Osteoblast (primary cell): ENCODE data around the gene FOXN4. TPM values are rescaled to one million over a fixed set of nuclear protein-coding genes. Genes with fewer than 3 reads are reported as not detected.
"Not testable (repeated sequence)": the region's sequence is repeated elsewhere in the genome, so short reads cannot be mapped to it uniquely, and the experiment has no call there.

ENCODE experiments used
- DNase-seq: peaks from one replicate; pipeline ENCODE4 v3.0.0; 2011; ENCODE audit warnings: low spot score, mixed read lengths; ENCODE audit not compliant: insufficient read length; ENCODE audit errors: missing footprints
- H2AFZ ChIP-seq: 2 replicates; pipeline ENCODE4 v1.6.0; 2011; ENCODE audit warnings: mild to moderate bottlenecking, low read length
- H3K27ac ChIP-seq: 2 replicates; pipeline ENCODE4 v1.5.1; 2011; ENCODE audit warnings: mild to moderate bottlenecking, low read depth, low read length, moderate library complexity
- H3K27me3 ChIP-seq: 2 replicates; pipeline ENCODE4 v1.6.0; 2012; ENCODE audit warnings: mild to moderate bottlenecking, control low read depth, inconsistent platforms, low read length, moderate library complexity; ENCODE audit not compliant: insufficient read depth
- H3K36me3 ChIP-seq: 2 replicates; pipeline ENCODE4 v1.5.1; 2011; ENCODE audit warnings: mild to moderate bottlenecking, low read length, control low read depth, moderate library complexity; ENCODE audit not compliant: insufficient read depth
- H3K4me1 ChIP-seq: 2 replicates; pipeline ENCODE4 v1.5.1; 2011; ENCODE audit warnings: mild to moderate bottlenecking, low read length, control low read depth, moderate library complexity; ENCODE audit not compliant: insufficient read depth
- H3K4me2 ChIP-seq: 2 replicates; pipeline ENCODE4 v1.6.0; 2011; ENCODE audit warnings: mild to moderate bottlenecking, low read length; ENCODE audit not compliant: insufficient read depth
- H3K4me3 ChIP-seq: fragments of 200-600 bp; sonication (generic); 3 replicates; pipeline ENCODE4 v1.5.1; 2012; ENCODE audit warnings: mild to moderate bottlenecking, low read length, inconsistent platforms; ENCODE audit not compliant: insufficient read depth
- H3K79me2 ChIP-seq: 2 replicates; pipeline ENCODE4 v1.6.0; 2012; ENCODE audit warnings: mild to moderate bottlenecking, low read length, control low read depth, inconsistent platforms; ENCODE audit not compliant: insufficient read depth
- H3K9me3 ChIP-seq: 2 replicates; pipeline ENCODE4 v1.5.1; 2011; ENCODE audit warnings: low read depth, low read length, control low read depth
- H4K20me1 ChIP-seq: 2 replicates; pipeline ENCODE4 v1.6.0; 2012; ENCODE audit warnings: mild to moderate bottlenecking, low read length, control low read depth; ENCODE audit not compliant: insufficient read depth
- CTCF ChIP-seq: IDR thresholded peaks from 2 replicates; pipeline ENCODE4 v1.5.1; 2011; ENCODE audit warnings: mild to moderate bottlenecking, low read depth, low read length, moderate library complexity; ENCODE audit errors: extremely low read depth
- total RNA-seq: library from RNA; depleted of rRNA; stranded (reverse); fragments of >200 nt; gene quantifications from 2 replicates; pipeline ENCODE4 v1.2.3, GENCODE V29; 2012

Gene FOXN4
- total RNA-seq, 1 donor, result not detected

- H3K4me3 ChIP-seq, result no peak overlapping the region
- no peak overlapping the region for H3K27ac ChIP-seq
- peaks cover 11% of the 10 kb centered on the region for H3K27me3 ChIP-seq
- no peaks in the 10 kb centered on the region for H3K36me3 ChIP-seq
- no peak overlapping the region for H2AFZ ChIP-seq
- no peak overlapping the region for H3K4me2 ChIP-seq
- TF ChIP-seq CTCF, result no peak
- no peak for DNase-seq
- no peaks in the 10 kb centered on the region for H3K9me3 ChIP-seq
- no peaks in the 10 kb centered on the region for H3K79me2 ChIP-seq
- no peaks in the 10 kb centered on the region for H4K20me1 ChIP-seq
- H3K4me1 ChIP-seq, result no peaks in the 10 kb centered on the region
These were observed 22.3 kb upstream of the FOXN4 start for GRCh38 chr12:109331301-109331952.

DNA sequence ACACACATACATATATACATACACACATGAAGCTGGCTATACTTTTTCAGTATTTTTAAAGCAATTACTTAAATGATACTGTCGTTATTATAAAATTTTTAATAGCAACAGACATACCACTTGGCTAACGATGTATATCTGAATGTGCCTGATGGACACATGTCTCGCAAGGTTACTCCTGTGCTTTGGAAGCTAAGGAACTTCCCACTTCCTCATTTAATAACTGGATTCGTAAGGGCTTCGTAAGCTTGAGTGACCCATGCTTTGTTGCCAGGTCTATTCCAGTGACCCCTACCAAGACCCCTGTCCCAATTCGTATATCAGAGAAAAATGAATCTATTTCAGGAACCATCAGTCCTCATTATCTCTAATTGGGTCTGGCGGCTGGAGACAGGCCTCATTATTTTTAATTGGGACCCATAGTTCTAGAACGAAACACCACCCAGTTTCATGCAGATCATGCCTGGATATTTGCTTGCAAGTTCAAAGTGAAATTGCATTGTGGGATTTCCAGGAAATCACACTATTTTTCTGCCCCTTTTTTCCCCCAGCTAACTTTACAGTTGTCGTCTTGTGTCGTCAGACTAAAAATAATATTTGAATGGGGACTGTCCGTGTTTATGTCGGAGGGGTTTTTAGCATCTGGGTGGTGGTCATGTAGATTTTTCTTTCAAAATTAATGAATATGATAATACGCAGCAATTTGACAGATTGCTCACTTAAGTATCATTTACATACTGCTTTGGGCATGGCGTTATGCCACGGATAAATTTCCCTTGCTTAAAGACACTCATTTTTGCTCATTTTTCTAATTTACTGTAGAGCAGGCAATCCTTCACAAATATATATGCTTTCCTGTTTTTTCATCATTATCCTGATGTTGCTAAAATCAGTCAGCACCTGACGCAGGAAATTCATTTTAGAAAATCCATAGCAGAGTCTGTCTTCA lies 21.5 kb upstream of the FOXN4 start:
- no peak overlapping the region for H3K27ac ChIP-seq
- H2AFZ ChIP-seq, result no peak overlapping the region
- H3K4me1 ChIP-seq, result no peaks in the 10 kb centered on the region
- peaks cover 11% of the 10 kb centered on the region for H3K27me3 ChIP-seq
- no peaks in the 10 kb centered on the region for H3K36me3 ChIP-seq
- no peak overlapping the region for H3K4me2 ChIP-seq
- no peaks in the 10 kb centered on the region for H4K20me1 ChIP-seq
- DNase-seq, result no peak
- H3K4me3 ChIP-seq, result no peak overlapping the region
- no peaks in the 10 kb centered on the region for H3K9me3 ChIP-seq
- H3K79me2 ChIP-seq, result no peaks in the 10 kb centered on the region
- no peak for TF ChIP-seq CTCF

DNA sequence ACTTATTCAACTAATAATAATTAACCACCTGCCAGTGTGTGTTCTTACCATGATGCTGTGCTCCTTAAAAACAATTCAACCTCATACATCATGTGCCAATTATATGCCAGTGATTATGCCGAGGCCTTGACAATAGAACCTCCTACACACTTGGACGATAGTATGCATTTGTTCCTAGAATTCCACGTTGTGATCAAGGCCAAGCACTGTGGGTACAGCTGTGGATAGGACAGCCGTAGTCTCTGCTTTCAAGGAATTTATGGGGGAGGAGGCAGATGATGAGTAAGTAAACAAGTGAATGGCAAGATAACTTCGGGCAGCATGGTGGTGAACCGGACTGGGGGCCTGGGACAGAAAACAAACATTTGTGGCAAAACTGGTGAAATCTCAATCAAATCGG lies 20.6 kb upstream of the FOXN4 start:
- H3K36me3 ChIP-seq, result no peaks in the 10 kb centered on the region
- H3K27me3 ChIP-seq, result peaks cover 11% of the 10 kb centered on the region
- no peak overlapping the region for H3K4me2 ChIP-seq
- H3K9me3 ChIP-seq, result no peaks in the 10 kb centered on the region
- H3K79me2 ChIP-seq, result no peaks in the 10 kb centered on the region
- no peak overlapping the region for H2AFZ ChIP-seq
- DNase-seq, result no peak
- H4K20me1 ChIP-seq, result no peaks in the 10 kb centered on the region
- no peak for TF ChIP-seq CTCF
- H3K27ac ChIP-seq, result no peak overlapping the region
- no peaks in the 10 kb centered on the region for H3K4me1 ChIP-seq
- H3K4me3 ChIP-seq, result no peak overlapping the region

GRCh38 chr12:109329003-109329402 lies 19.9 kb upstream of the FOXN4 start:
- peaks cover 11% of the 10 kb centered on the region for H3K27me3 ChIP-seq
- H4K20me1 ChIP-seq, result no peaks in the 10 kb centered on the region
- DNase-seq, result no peak
- H3K36me3 ChIP-seq, result no peaks in the 10 kb centered on the region
- no peak overlapping the region for H3K27ac ChIP-seq
- H3K4me1 ChIP-seq, result no peaks in the 10 kb centered on the region
- no peak overlapping the region for H3K4me3 ChIP-seq
- no peak for TF ChIP-seq CTCF
- H2AFZ ChIP-seq, result no peak overlapping the region
- H3K79me2 ChIP-seq, result no peaks in the 10 kb centered on the region
- no peak overlapping the region for H3K4me2 ChIP-seq
- H3K9me3 ChIP-seq, result no peaks in the 10 kb centered on the region

- H3K9me3 ChIP-seq, H3K79me2 ChIP-seq, H3K4me2 ChIP-seq, H4K20me1 ChIP-seq, H3K4me3 ChIP-seq, H3K36me3 ChIP-seq, H3K4me1 ChIP-seq, H2AFZ ChIP-seq, H3K27me3 ChIP-seq, H3K27ac ChIP-seq, DNase-seq: not testable (repeated sequence)
These were observed 12.2 kb upstream of the FOXN4 start for GRCh38 chr12:109321294-109321693.
